8988T (cell line): ENCODE results near the gene LRCH3.
A peak's percentile ranks its signal among the peaks of the same experiment; 100 is the strongest.

Experiments used
- DNase-seq: peaks from one replicate; pipeline ENCODE4 v3.0.0; 2011

Gene LRCH3

GRCh38 chr3:197791113-197791891, at the start of gene LRCH3:
TSS of gene LRCH3 (plus strand) at chr3:197791254. CDS start at chr3:197791279, 25 bp downstream.
- peak; percentile 97 for DNase-seq

GRCh38 chr3:197742787-197743186, 48.3 kb upstream of the LRCH3 start:
- DNase-seq = no peak

GRCh38 chr3:197746209-197746608, 44.8 kb upstream of the LRCH3 start:
- no peak for DNase-seq

GRCh38 chr3:197746801-197747237, 44.2 kb upstream of the LRCH3 start:
- DNase-seq = no peak

- DNase-seq = no peak
These were observed 42.3 kb upstream of the LRCH3 start for GRCh38 chr3:197748597-197749314.

- peak; percentile 67 for DNase-seq
These were observed 41.8 kb upstream of the LRCH3 start for GRCh38 chr3:197749315-197749600.

DNA sequence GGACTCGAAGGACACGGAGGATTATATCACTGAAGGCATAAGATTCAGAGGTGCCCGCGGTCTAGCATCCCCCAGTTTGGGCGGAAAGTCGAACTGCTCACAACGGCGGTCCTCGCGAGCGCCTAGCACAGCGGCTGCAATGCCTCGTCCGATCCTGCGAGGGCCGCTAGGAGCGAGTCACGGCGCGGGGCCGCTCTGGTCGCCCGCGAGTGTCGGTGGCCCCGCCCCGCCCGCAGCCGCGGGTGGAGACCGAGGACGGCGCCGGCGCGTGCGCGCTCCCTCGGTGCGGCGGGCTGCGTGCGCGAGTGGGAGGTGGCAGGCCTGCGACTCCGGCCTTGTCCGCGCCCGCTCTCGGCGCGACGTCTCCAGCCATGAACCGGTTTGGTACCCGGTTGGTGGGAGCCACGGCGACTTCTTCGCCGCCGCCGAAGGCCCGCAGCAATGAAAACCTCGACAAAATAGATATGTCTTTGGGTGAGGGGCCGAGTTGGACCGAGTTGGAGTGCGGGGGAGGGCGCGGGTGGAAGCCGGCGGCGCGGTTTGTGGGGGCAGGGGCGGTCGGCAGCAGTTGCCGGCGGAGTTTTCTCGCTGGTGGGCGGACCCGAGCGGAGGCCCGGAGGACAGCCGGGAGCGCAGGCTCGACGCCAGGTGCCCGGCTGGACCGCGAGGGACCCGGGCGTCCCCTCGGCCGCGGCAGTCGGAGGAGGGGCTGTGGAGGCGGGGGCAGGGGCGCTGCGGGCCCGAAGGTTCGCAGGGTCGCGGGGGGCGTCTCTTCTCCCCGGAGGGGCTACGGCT, 41.3 kb upstream of the LRCH3 start, which contains the start of gene FYTTD1:
Gene FYTTD1 (plus strand): TSS at position 283 of the 795 bp plus-strand sequence. CDS start 89 bp downstream, at position 372.
- peak; percentile 96 for DNase-seq

- DNase-seq = peak; percentile 56
These were observed 40.6 kb upstream of the LRCH3 start for GRCh38 chr3:197750396-197750831.

DNA sequence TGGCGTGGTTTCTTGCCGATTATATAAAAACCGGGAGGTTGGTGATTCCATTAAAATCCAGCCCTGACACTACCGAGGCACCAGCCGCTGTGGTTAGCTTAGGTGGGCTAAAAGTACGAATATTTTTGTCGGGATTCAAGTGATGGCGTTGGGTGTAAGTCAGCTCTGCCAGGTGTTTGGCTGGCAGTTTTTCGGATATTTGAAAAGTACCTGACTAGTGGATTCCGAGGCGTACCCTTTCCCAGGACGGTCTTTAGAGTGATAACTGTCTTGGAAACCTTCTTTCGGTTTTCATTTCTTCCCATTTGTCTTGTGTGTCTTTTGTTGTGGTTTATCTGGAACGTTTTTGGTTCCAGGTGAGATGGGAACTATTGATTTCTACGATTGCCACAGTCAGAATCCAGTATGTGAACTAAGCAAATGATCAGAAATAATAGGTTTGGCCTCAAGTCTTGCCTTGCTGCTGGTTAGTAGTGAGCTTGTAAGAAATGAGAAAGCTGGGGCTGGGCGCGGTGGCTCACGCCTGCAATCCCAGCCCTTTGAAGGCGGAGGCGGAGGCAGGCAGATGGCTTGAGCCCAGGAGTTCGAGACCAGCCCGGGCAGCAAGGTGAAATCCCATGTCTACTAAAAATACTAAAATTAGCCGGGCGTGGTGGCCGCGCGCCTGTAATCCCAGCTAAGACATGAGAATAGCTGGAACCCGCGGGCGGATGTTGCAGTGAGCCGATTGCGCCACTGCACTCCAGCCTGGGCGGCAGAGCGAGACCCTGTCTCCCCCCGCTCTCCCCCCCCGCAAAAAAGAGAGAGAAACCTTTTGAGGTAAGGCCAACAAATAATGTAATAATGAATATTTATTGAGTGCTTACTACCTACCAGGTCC, 40.0 kb upstream of the LRCH3 start:
- no peak for DNase-seq

GRCh38 chr3:197752107-197752506, 38.9 kb upstream of the LRCH3 start:
- no peak for DNase-seq

- DNase-seq = no peak
These were observed 37.8 kb upstream of the LRCH3 start for GRCh38 chr3:197753263-197753662.

DNA sequence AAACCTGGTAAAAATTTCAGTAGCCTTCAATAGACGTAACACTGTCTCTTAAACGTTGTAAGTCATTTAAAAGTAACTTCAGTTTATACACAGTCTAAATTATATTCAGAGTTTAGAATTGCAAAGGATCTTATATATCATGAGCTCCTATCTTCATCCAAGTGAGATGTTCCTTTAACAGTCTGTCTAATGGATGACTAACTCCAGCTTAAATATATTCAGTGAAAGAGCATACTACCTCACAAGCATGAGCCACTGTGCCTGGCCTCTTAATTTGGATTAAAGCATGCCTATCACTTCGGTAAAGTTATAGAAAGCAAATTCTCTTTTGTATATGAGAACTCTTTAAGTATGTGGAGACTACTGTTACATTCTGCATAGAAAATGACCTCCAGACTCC, 34.4 kb upstream of the LRCH3 start:
- DNase-seq = no peak

DNA sequence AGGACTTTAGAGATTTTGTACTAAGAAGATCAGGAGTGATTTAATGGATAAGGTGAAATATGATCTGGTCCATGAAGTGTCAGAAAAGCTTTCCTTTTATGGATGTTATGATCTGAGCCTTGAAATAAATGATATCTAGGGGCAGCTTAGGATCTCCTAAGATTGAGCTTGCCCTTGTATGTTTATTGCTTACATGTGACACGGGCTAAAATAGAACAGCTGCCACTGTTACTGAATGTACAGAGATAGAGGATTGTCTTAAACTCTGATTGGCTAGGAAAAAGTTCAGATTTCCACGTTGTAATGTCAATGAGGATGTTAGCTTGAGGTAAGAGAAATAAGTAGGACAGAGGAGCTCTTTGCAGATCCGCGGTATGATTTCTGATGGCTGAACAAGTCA, 32.5 kb upstream of the LRCH3 start:
- DNase-seq = no peak

DNA sequence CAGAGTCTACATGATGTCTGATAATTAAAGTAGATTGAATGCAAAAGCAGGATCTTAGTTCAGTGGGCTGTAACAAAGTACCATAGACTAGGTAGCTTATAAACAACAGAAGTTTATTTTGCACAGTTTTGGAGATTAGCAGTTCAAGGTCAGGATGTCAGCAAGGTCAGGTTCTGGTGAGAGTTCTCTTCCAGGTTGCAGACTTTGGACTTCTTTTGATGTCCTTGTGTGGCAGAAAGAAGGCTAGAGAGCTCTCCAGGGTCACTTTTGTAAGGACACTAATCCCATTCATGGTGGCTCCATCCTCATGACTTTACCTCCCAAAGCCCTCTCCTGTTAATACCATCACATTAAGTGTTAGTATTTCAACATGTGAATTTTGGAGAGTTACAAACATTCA, 29.3 kb upstream of the LRCH3 start:
- DNase-seq = no peak

DNA sequence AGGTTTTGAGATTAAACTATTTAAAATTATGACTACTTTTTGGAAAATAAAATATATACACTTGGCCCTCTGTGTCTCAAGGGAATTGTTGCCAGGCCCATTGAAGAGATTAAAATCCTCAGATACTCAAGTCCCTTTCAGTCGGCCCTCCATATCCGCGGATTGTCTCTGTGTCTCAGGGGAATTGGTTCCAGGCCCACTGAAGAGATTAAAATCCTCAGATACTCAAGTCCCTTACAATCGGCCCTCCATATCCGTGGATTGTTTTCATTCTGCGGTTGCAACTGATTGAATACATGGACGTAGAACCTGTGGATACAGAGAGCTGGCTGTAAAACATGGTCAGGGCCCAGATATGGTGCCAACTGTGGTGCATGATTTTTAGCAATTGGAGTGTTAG, 15.7 kb upstream of the LRCH3 start:
- DNase-seq = no peak

- no peak for DNase-seq
These were observed 8.8 kb upstream of the LRCH3 start for GRCh38 chr3:197782230-197782629.

GRCh38 chr3:197784019-197784585, 7.0 kb upstream of the LRCH3 start:
- DNase-seq = no peak

GRCh38 chr3:197787412-197787811, 3.6 kb upstream of the LRCH3 start:
- DNase-seq = no peak

DNA sequence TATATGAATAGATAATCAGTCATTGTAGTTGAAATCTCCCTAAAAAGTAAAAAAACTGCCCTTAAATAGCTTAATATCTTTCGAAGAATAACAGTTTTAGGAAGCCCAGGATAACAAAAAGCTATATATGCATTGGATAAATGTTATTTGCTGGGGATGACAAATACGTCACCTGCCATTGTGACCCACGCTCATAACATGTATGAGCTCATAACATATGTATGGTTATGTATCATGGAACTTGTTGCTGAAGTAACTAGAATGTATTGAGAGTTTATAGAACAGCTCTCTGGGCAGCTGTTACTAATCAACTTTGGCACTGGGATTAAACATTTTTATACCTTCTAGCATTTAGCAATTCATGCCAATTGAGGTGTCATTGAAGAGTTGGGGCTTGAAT, 1.7 kb upstream of the LRCH3 start:
- DNase-seq = no peak

GRCh38 chr3:197790033-197790432, 1.0 kb upstream of the LRCH3 start:
- no peak for DNase-seq

DNA sequence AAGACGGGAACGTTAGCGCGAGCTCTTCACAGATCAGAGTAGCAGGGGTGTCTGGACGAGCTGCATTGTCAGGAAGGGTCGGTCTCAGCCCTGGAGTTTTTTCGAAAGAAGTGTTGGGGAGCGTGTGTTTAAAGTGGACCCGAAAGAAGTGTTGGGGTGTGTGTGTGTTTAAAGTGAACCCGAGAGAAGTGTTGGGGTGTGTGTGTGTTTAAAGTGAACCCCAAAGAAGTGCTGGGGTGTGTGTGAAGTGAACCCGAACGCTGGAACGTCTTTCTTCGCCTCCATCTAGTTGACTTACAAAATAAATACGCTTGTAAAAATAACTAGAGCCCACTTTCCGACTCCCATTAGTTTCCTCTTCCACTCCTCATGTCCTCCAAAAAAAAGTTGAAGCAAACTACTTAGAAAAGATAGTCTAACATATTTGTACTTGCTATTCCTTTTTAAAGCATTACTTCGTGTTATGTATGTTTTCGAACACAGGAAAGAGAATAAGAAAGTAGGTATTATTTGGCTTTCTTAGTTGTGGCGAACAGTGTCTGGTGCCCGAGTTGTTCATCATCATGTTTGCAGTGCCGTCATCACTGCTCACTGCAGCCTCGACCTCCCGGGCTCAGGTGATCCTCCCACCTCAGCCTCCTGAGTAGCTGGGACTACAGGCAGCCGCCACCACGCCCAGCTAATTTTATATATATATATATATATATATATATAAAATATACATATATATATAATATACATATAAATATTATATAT, 1.0 kb downstream of the LRCH3 start:
- DNase-seq = no peak
